Measurements from ENCODE around the gene BCAS3. TPM values are rescaled to one million over a fixed set of nuclear protein-coding genes. Genes with fewer than 3 reads are reported as not detected.

Gene BCAS3
- total RNA-seq, 1 experiment from 2014 or later: 14.4 TPM

DNA sequence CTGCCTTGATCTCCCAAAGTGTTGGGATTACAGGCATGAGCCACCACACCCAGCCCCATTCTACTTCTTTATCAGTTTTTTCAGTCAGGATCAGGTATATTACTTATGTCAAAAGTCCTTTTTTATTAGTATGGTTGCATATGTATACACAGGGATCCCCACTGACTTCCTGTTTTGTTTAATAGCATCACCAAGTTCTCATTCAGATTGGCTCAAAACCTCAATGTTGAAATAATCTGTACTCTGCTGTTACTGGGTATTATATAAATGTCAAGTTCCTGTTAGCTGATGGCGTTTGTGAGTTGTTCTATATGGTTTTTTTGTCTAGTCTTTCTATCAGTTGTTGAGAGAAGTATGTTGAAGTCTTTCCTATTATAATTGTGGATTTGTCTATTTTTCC, 168.5 kb downstream of the BCAS3 start:
- ChIA-PET POLR2A (ENCODE audit: low non-redundant PET) (no interaction called here), CTCF (interaction anchor here (0.6 kb wide), 2 partner anchors 18 to 66 kb away, joined by 5 to 7 read pairs; no protein-coding TSS in a partner anchor)
- no TSS peak for BruUV-seq (replicated peaks)
- DNase-seq (ENCODE audit: low spot score): no peak
- Histone ChIP-seq H3K4me3 (ENCODE audit: low read depth, low read length, poor library complexity, severe bottlenecking) (no peak overlapping the region), H3K27ac (ENCODE audit: low read depth, low read length, poor library complexity, severe bottlenecking) (no peak overlapping the region), H3K27me3 (replicated peaks; ENCODE audit: insufficient read depth, low read depth, low read length, poor library complexity) (no peaks in the 10 kb centered on the region), H3K9me3 (ENCODE audit: low read depth, low read length, poor library complexity, severe bottlenecking) (no peaks in the 10 kb centered on the region), H3K36me3 (ENCODE audit: insufficient read depth, low read length, poor library complexity, severe bottlenecking) (no peaks in the 10 kb centered on the region), H3K4me1 (ENCODE audit: insufficient read depth, low read length, poor library complexity, severe bottlenecking) (no peaks in the 10 kb centered on the region)
- TF ChIP-seq, protein P1, sequence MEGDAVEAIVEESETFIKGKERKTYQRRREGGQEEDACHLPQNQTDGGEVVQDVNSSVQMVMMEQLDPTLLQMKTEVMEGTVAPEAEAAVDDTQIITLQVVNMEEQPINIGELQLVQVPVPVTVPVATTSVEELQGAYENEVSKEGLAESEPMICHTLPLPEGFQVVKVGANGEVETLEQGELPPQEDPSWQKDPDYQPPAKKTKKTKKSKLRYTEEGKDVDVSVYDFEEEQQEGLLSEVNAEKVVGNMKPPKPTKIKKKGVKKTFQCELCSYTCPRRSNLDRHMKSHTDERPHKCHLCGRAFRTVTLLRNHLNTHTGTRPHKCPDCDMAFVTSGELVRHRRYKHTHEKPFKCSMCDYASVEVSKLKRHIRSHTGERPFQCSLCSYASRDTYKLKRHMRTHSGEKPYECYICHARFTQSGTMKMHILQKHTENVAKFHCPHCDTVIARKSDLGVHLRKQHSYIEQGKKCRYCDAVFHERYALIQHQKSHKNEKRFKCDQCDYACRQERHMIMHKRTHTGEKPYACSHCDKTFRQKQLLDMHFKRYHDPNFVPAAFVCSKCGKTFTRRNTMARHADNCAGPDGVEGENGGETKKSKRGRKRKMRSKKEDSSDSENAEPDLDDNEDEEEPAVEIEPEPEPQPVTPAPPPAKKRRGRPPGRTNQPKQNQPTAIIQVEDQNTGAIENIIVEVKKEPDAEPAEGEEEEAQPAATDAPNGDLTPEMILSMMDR (conservative IDR thresholded peaks at IDR 0.05; ENCODE audit: low read depth, low read length): no peak
- TF ChIP-seq EZH2 (IDR thresholded peaks at IDR 0.05; ENCODE audit: borderline replicate concordance, low read depth, low read length, poor library complexity, severe bottlenecking): no peak
- intact Hi-C loops (cut with micrococcal nuclease; ENCODE audit: unreplicated experiment): no loop called here

DNA sequence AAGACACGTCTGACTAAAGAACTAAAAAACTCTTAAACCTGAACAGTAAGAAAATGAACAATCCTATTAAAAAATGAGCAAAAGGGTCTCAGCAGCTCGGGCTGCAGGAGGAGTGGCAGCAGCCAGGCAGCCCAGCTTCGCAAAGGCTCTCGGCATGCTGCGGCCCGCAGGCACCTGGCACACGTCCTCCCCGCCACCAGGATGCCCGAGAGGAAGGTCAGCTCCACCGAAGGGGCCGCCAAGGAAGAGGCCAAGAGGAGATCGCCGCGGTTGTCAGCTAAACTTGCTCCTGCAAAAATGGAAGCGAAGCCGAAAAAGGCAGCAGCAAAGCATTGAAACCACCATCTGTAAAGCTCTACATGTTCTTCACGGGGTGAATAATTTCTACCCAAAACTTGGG, 173.5 kb downstream of the BCAS3 start:
- Histone ChIP-seq H3K27me3 (replicated peaks; ENCODE audit: insufficient read depth, low read depth, low read length, poor library complexity) (no peaks in the 10 kb centered on the region), H3K9me3 (ENCODE audit: low read depth, low read length, poor library complexity, severe bottlenecking) (no peaks in the 10 kb centered on the region), H3K4me1 (ENCODE audit: insufficient read depth, low read length, poor library complexity, severe bottlenecking) (no peaks in the 10 kb centered on the region), H3K27ac (ENCODE audit: low read depth, low read length, poor library complexity, severe bottlenecking) (no peak overlapping the region), H3K4me3 (ENCODE audit: low read depth, low read length, poor library complexity, severe bottlenecking) (no peak overlapping the region), H3K36me3 (ENCODE audit: insufficient read depth, low read length, poor library complexity, severe bottlenecking) (no peaks in the 10 kb centered on the region)
- ChIA-PET CTCF (no interaction called here), POLR2A (ENCODE audit: low non-redundant PET) (no interaction called here)
- DNase-seq (ENCODE audit: low spot score): no peak
- BruUV-seq (replicated peaks): no TSS peak
- TF ChIP-seq, protein P1 (conservative IDR thresholded peaks at IDR 0.05; ENCODE audit: low read depth, low read length): no peak
- TF ChIP-seq EZH2 (IDR thresholded peaks at IDR 0.05; ENCODE audit: borderline replicate concordance, low read depth, low read length, poor library complexity, severe bottlenecking): no peak
- intact Hi-C loops (cut with micrococcal nuclease; ENCODE audit: unreplicated experiment): no loop called here

DNA sequence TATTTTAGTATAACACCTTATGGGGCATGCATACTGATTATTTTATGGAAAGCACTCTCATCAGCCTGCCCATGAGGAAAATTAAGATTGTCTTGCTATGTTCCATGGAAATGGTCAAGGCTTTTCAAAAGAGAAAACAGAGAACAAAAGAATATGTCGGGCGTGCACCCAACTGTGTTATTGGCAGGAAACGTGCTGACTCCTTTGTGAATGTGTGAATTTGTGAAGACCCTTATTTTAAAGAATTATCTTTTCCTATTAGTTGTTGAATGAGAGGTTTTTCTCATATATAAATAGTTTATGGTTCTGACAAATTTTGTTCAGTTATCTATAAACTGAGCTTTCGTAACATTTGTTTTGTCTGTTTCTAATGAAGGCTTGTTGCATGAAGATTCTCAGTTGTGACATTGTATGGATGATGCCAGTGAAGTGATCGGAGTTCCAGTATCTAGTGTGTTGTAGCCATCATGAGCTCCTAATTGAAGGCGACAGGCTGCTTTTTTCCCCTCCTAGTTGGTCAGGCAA, 180.0 kb downstream of the BCAS3 start:
- no peaks in the 10 kb centered on the region for H3K36me3 ChIP-seq (ENCODE audit: insufficient read depth, low read length, poor library complexity, severe bottlenecking)
- no peaks in the 10 kb centered on the region for H3K4me1 ChIP-seq (ENCODE audit: insufficient read depth, low read length, poor library complexity, severe bottlenecking)
- H3K4me3 ChIP-seq (ENCODE audit: low read depth, low read length, poor library complexity, severe bottlenecking): no peak overlapping the region
- BruUV-seq (replicated peaks): no TSS peak
- DNase-seq (ENCODE audit: low spot score): no peak
- H3K27me3 ChIP-seq (replicated peaks; ENCODE audit: insufficient read depth, low read depth, low read length, poor library complexity): no peaks in the 10 kb centered on the region
- no peaks in the 10 kb centered on the region for H3K9me3 ChIP-seq (ENCODE audit: low read depth, low read length, poor library complexity, severe bottlenecking)
- intact Hi-C loops (cut with micrococcal nuclease; ENCODE audit: unreplicated experiment): no loop called here
- CTCF ChIA-PET: no interaction called here
- no peak overlapping the region for H3K27ac ChIP-seq (ENCODE audit: low read depth, low read length, poor library complexity, severe bottlenecking)
- POLR2A ChIA-PET (ENCODE audit: low non-redundant PET): no interaction called here
- TF ChIP-seq, protein P1 (conservative IDR thresholded peaks at IDR 0.05; ENCODE audit: low read depth, low read length): no peak
- no peak for TF ChIP-seq EZH2 (IDR thresholded peaks at IDR 0.05; ENCODE audit: borderline replicate concordance, low read depth, low read length, poor library complexity, severe bottlenecking)

All from A673 (cell line).